SK-N-SH (cell line): Measurements from ENCODE around the gene MRRF. TPM values are rescaled to one million over a fixed set of nuclear protein-coding genes. Genes with fewer than 3 reads are reported as not detected.

Source experiments
- CTCF ChIA-PET: fragments of 300-600, 350-600 bp; formaldehyde crosslinking; extraction: SDS; loops from one replicate; lab custom pipeline; 2021; lab: Yijun Ruan, JAX
- POLR2A ChIA-PET: fragments of 350-600 bp; sonication (Branson Sonifier 250); formaldehyde crosslinking; extraction: SDS; loops from one replicate; lab custom pipeline; 2020; ENCODE audit warnings: antibody characterized with exemption, inconsistent platforms; lab: Yijun Ruan, JAX
- DNase-seq: peaks from one replicate; pipeline ENCODE4 v3.0.0; 2012
- H2AFZ ChIP-seq: fragments of 200-600 bp; sonication (generic); 2 replicates; pipeline ENCODE4 v1.8.1; 2016; ENCODE audit warnings: antibody characterized with exemption, mild to moderate bottlenecking, low read depth
- H3F3A ChIP-seq: fragments of 200-600 bp; sonication (generic); replicated peaks from 2 replicates; pipeline ENCODE3; 2016; ENCODE audit warnings: antibody characterized with exemption, mild to moderate bottlenecking; ENCODE audit not compliant: insufficient read depth
- H3K27ac ChIP-seq, 2 experiments: fragments of 200-500 bp in 1 of 2; fragments of 200-600 bp in 1 of 2; sonication (Bioruptor generic) in 1 of 2; sonication (generic), shearing (Covaris generic) in 1 of 2; 2 replicates each; pipeline versions ENCODE4 v1.5.1 to v1.6.1; 2014 to 2016; ENCODE audit warnings: low read depth in 2 of 2, inconsistent platforms in 1 of 2, low read length in 1 of 2, mild to moderate bottlenecking in 1 of 2, mixed read lengths in 1 of 2
- H3K27me3 ChIP-seq: fragments of 200-600 bp; sonication (generic), shearing (Covaris generic); 2 replicates; pipeline ENCODE4 v1.6.1; 2016; ENCODE audit warnings: mixed run types; ENCODE audit not compliant: insufficient read depth
- H3K36me3 ChIP-seq, 2 experiments: fragments of 200-500 bp in 1 of 2; fragments of 200-600 bp in 1 of 2; sonication (Bioruptor generic) in 1 of 2; sonication (generic) in 1 of 2; replicated peaks in 1 of 2; 2 replicates each; pipeline versions ENCODE3 to v1.5.1; 2014 to 2016; ENCODE audit warnings: low read length in 1 of 2, mild to moderate bottlenecking in 1 of 2; ENCODE audit not compliant: insufficient read depth in 2 of 2, control insufficient read depth in 1 of 2
- H3K4me1 ChIP-seq, 2 experiments: fragments of 200-500 bp in 1 of 2; fragments of 200-600 bp in 1 of 2; sonication (Bioruptor generic) in 1 of 2; sonication (generic), shearing (Covaris generic) in 1 of 2; 2 replicates each; pipeline versions ENCODE4 v1.5.1 to v1.6.1; 2014 to 2016; ENCODE audit warnings: low read depth in 1 of 2, low read length in 1 of 2, mixed run types in 1 of 2; ENCODE audit not compliant: insufficient read depth in 2 of 2, control insufficient read depth in 1 of 2
- H3K4me2 ChIP-seq: fragments of 200-600 bp; sonication (generic), shearing (Covaris generic); 2 replicates; pipeline ENCODE4 v1.6.1; 2017; ENCODE audit warnings: mixed run types
- H3K4me3 ChIP-seq, 2 experiments: fragments of 200-500 bp in 1 of 2; fragments of 200-600 bp in 1 of 2; sonication (Bioruptor generic) in 1 of 2; sonication (generic), shearing (Covaris generic) in 1 of 2; 2 replicates each; pipeline versions ENCODE4 v1.5.1 to v1.8.1; 2014 to 2016; ENCODE audit warnings: low read depth in 2 of 2, inconsistent platforms in 1 of 2, low read length in 1 of 2, mild to moderate bottlenecking in 1 of 2, mixed read lengths in 1 of 2, moderate library complexity in 1 of 2
- H3K79me2 ChIP-seq: fragments of 200-600 bp; sonication (generic); 2 replicates; pipeline ENCODE4 v1.8.1; 2017; ENCODE audit warnings: mild to moderate bottlenecking; ENCODE audit not compliant: insufficient read depth
- H3K9ac ChIP-seq: fragments of 200-600 bp; sonication (generic); 2 replicates; pipeline ENCODE4 v1.6.1; 2017; ENCODE audit warnings: mixed run types
- H3K9me2 ChIP-seq: fragments of 200-600 bp; sonication (generic); 2 replicates; pipeline ENCODE4 v1.6.1; 2017; ENCODE audit warnings: mixed run types
- H3K9me3 ChIP-seq: fragments of 200-600 bp; sonication (generic); 2 replicates; pipeline ENCODE4 v1.6.1; 2017; ENCODE audit warnings: mixed run types, mild to moderate bottlenecking, moderate library complexity
- H4K20me1 ChIP-seq: fragments of 200-600 bp; sonication (generic); 2 replicates; pipeline ENCODE4 v1.6.1; 2017; ENCODE audit warnings: mild to moderate bottlenecking, mixed run types; ENCODE audit not compliant: insufficient read depth
- CHD2 ChIP-seq: fragments of 150-350 bp; IDR thresholded peaks from 2 replicates; pipeline ENCODE4 v1.6.1; 2018; ENCODE audit warnings: low read length; ENCODE audit not compliant: partially characterized antibody
- CTCF ChIP-seq: fragments of 200-600 bp; sonication (generic); IDR thresholded peaks from 2 replicates; pipeline ENCODE4 v1.6.1; 2017; ENCODE audit warnings: antibody characterized with exemption, mild to moderate bottlenecking, moderate library complexity
- ELF1 ChIP-seq: IDR thresholded peaks from 2 replicates; pipeline ENCODE4 v1.4.0; 2012
- EZH2phosphoT487 ChIP-seq: fragments of 200-600 bp; sonication (generic); IDR thresholded peaks from 2 replicates; pipeline ENCODE4 v1.6.1; 2017; ENCODE audit warnings: low read depth, mixed run types, mild to moderate bottlenecking, antibody characterized with exemption, moderate library complexity, borderline replicate concordance
- FOXJ3 ChIP-seq: sonication (generic); formaldehyde crosslinking; IDR thresholded peaks from 2 replicates; pipeline ENCODE4 v1.5.1; 2020; ENCODE audit warnings: mild to moderate bottlenecking, missing genetic modification reagents
- FOXM1 ChIP-seq: IDR thresholded peaks from 2 replicates; pipeline ENCODE4 v1.4.0; 2012; ENCODE audit warnings: low read depth, mild to moderate bottlenecking
- GATA2 ChIP-seq: sonication (generic); formaldehyde crosslinking; IDR thresholded peaks from 2 replicates; pipeline ENCODE4 v1.5.0; 2020; ENCODE audit warnings: mild to moderate bottlenecking, missing genetic modification reagents
- IRF3 ChIP-seq: fragments of 150-350 bp; IDR thresholded peaks from 2 replicates; pipeline ENCODE4 v1.6.1; 2016; ENCODE audit warnings: mild to moderate bottlenecking, low read depth, low read length
- MAX ChIP-seq: IDR thresholded peaks from 2 replicates; pipeline ENCODE4 v1.4.0; 2012; ENCODE audit warnings: low read depth
- MEF2A ChIP-seq: IDR thresholded peaks from 2 replicates; pipeline ENCODE4 v1.4.0; 2012; ENCODE audit warnings: low read depth, borderline replicate concordance
- NFIC ChIP-seq: IDR thresholded peaks from 2 replicates; pipeline ENCODE4 v1.4.0; 2012; ENCODE audit warnings: borderline replicate concordance
- NRF1 ChIP-seq: IDR thresholded peaks from 2 replicates; pipeline ENCODE4 v1.6.1; 2012; ENCODE audit warnings: low read depth, mild to moderate bottlenecking, low read length
- RCOR1 ChIP-seq: fragments of 150-350 bp; IDR thresholded peaks from 2 replicates; pipeline ENCODE4 v1.6.1; 2017; ENCODE audit warnings: antibody characterized with exemption, low read length
- SIN3A ChIP-seq: IDR thresholded peaks from 2 replicates; pipeline ENCODE4 v1.6.1; 2012; ENCODE audit warnings: low read depth, mild to moderate bottlenecking, low read length, moderate library complexity, borderline replicate concordance
- SMC3 ChIP-seq: IDR thresholded peaks from 2 replicates; pipeline ENCODE4 v1.6.1; 2012; ENCODE audit warnings: low read depth, low read length, improper control_type of control experiment
- TAF1 ChIP-seq: IDR thresholded peaks from 2 replicates; pipeline ENCODE4 v1.6.1; 2012; ENCODE audit warnings: low read depth, mild to moderate bottlenecking, low read length, moderate library complexity, borderline replicate concordance
- TCF12 ChIP-seq: IDR thresholded peaks from 2 replicates; pipeline ENCODE4 v1.4.0; 2012
- TEAD4 ChIP-seq: IDR thresholded peaks from 2 replicates; pipeline ENCODE4 v1.4.0; 2012; ENCODE audit warnings: mild to moderate bottlenecking, borderline replicate concordance; ENCODE audit not compliant: insufficient read depth
- YY1 ChIP-seq: IDR thresholded peaks from 2 replicates; pipeline ENCODE4 v1.4.0; 2012; ENCODE audit warnings: low read depth, mild to moderate bottlenecking
- WGBS: methylation state at CpG from one replicate; pipeline ENCODE4 v1.1.6; 2017; ENCODE audit warnings: low lambda C conversion rate; 5-methylcytosine and 5-hydroxymethylcytosine counted together
- polyA plus RNA-seq, 3 experiments: library from polyadenylated mRNA; depleted of rRNA; stranded (reverse); fragments of >200 nt; gene quantifications; 2 replicates each; pipeline ENCODE4 v1.2.3, GENCODE V29; 2012
- TF ChIP-seq, protein P1 (sequence below): IDR thresholded peaks from 2 replicates; pipeline ENCODE4 v1.4.0; 2012; ENCODE audit warnings: low read depth, borderline replicate concordance
- TF ChIP-seq, protein P2 (sequence below): IDR thresholded peaks from 2 replicates; pipeline ENCODE4 v1.4.0; 2012; ENCODE audit warnings: low read depth, borderline replicate concordance

MRRF gene
- polyA plus RNA-seq, 1 of the 3 experiments (the other 2 are of a cell fraction), result 35.1 TPM

DNA sequence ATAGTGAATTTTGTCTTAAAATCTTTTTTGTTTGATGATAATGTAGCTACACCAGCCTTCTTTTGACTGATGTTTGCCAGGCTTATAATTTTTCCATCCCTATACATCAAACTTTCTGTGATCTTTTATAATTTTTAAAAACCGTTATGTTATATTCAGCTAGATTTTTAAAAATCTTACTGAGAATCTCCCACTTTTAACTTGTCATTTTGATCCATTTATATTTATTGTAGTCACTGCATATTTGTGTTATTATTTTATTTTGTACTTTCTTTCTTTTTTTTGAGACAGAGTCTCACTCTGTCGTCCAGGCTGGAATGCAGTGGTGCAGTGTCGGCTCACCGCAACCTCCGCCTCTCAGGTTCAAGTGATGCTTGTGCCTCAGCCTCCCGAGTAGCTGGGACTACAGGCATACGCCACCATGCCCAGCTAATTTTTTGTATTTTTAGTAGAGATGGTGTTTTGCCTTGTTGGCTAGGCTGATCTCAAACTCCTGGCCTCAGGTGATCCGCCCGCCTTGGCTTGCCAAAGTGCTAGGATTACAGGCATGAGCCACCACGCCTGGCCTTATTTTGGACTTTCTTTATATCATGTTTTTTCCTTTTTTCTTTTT, 12.7 kb downstream of the MRRF start:
- 0 out of 2 replicates have a peak, but pooled peaks cover 6% of the 10 kb centered on the region for H3K9me3 ChIP-seq
- ChIA-PET POLR2A (no interaction called here), CTCF (interaction anchor here (0.6 kb wide), 1 partner anchor 615 kb away, joined by 3 read pairs; no protein-coding TSS in a partner anchor)
- WGBS, result 95% methylated on average over 10 of the region's 10 CpGs
- H4K20me1 ChIP-seq, result no peaks in the 10 kb centered on the region; the same call in 1 of the 2 replicates
- no peaks in the 10 kb centered on the region for H3F3A ChIP-seq
- no peak overlapping the region for H3K4me3 ChIP-seq
- H3K9ac ChIP-seq, result no peak overlapping the region
- TF ChIP-seq, protein P1, sequence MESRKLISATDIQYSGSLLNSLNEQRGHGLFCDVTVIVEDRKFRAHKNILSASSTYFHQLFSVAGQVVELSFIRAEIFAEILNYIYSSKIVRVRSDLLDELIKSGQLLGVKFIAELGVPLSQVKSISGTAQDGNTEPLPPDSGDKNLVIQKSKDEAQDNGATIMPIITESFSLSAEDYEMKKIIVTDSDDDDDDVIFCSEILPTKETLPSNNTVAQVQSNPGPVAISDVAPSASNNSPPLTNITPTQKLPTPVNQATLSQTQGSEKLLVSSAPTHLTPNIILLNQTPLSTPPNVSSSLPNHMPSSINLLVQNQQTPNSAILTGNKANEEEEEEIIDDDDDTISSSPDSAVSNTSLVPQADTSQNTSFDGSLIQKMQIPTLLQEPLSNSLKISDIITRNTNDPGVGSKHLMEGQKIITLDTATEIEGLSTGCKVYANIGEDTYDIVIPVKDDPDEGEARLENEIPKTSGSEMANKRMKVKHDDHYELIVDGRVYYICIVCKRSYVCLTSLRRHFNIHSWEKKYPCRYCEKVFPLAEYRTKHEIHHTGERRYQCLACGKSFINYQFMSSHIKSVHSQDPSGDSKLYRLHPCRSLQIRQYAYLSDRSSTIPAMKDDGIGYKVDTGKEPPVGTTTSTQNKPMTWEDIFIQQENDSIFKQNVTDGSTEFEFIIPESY, result no peak
- TF ChIP-seq GATA2 (CRISPR knock-in tag) (no peak), TEAD4 (no peak), FOXJ3 (CRISPR knock-in tag) (no peak), TCF12 (no peak), TAF1 (no peak), FOXM1 (no peak), NFIC (no peak), SIN3A (no peak), EZH2phosphoT487 (no peak), MEF2A (no peak), ELF1 (no peak)
- TF ChIP-seq, protein P2, sequence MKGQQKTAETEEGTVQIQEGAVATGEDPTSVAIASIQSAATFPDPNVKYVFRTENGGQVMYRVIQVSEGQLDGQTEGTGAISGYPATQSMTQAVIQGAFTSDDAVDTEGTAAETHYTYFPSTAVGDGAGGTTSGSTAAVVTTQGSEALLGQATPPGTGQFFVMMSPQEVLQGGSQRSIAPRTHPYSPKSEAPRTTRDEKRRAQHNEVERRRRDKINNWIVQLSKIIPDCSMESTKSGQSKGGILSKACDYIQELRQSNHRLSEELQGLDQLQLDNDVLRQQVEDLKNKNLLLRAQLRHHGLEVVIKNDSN, result no peak
- peaks cover 76% of the 10 kb centered on the region for H3K79me2 ChIP-seq
- H3K4me2 ChIP-seq, result no peak overlapping the region
- peaks cover 22 to 59% of the 10 kb centered on the region in 2 experiments for H3K36me3 ChIP-seq
- H3K9me2 ChIP-seq, result no peaks in the 10 kb centered on the region
- DNase-seq, result no peak
- H3K27ac ChIP-seq, result no peak overlapping the region
- H3K27me3 ChIP-seq, result no peaks in the 10 kb centered on the region
- no peak overlapping the region for H2AFZ ChIP-seq
- H3K4me1 ChIP-seq, result no peaks in the 10 kb centered on the region; a peak in 1 of 4 replicates

GRCh38 chr9:122281368-122281767, 16.7 kb downstream of the MRRF start:
- Histone ChIP-seq H3K4me2 (no peak overlapping the region), H3K4me1 (no peaks in the 10 kb centered on the region; a peak in 1 of 4 replicates), H4K20me1 (no peaks in the 10 kb centered on the region; the same call in 1 of the 2 replicates), H3F3A (no peaks in the 10 kb centered on the region), H3K36me3 (peaks cover 41 to 46% of the 10 kb centered on the region in 2 experiments), H3K9me2 (no peaks in the 10 kb centered on the region), H3K27me3 (no peaks in the 10 kb centered on the region), H3K9me3 (0 out of 2 replicates have a peak, but pooled peaks cover 6% of the 10 kb centered on the region), H3K27ac (no peak overlapping the region), H3K9ac (no peak overlapping the region), H3K4me3 (no peak overlapping the region), H3K79me2 (peaks cover 38% of the 10 kb centered on the region), H2AFZ (no peak overlapping the region)
- POLR2A ChIA-PET, result no interaction called here
- DNase-seq, result no peak
- CTCF ChIA-PET, result interaction anchor here (0.8 to 2.1 kb wide), 3 partner anchors 11 to 182 kb away, joined by 3 to 7 read pairs (median 4); no protein-coding TSS in a partner anchor
- WGBS, result 95% methylated on average over 5 of the region's 5 CpGs
- TF ChIP-seq FOXM1 (no peak), RCOR1 (no peak), MEF2A (no peak), NRF1 (no peak), CTCF (no peak), YY1 (no peak), IRF3 (no peak), SMC3 (no peak), NFIC (no peak), CHD2 (no peak), TEAD4 (no peak), MAX (no peak)
